Left lung (tissue), 10 donors: ENCODE data around the gene BBOX1. TPM values are rescaled to one million over a fixed set of nuclear protein-coding genes. Genes with fewer than 3 reads are reported as not detected.

Experiments
- ATAC-seq: fragments of 200-7000 bp; cut with Tn5 transposase; one replicate; pipeline ENCODE4 v1.9.1; 2020; ENCODE audit warnings: moderate library complexity
- DNase-seq, 4 donors: peaks; one replicate each; pipeline ENCODE4 v3.0.0-alpha.2; 2013 to 2020
- H3K27ac ChIP-seq, 2 donors: fragments of 200-600 bp; sonication (generic) in 1 of 2; one replicate each; pipeline versions ENCODE4 v1.5.0 to v1.8.0; 2020 to 2021
- H3K27me3 ChIP-seq, 2 donors: fragments of 200-600 bp; sonication (generic) in 1 of 2; one replicate each; pipeline versions ENCODE4 v1.5.0 to v1.8.0; 2020 to 2021
- H3K36me3 ChIP-seq, 2 donors: fragments of 200-600 bp; sonication (generic) in 1 of 2; one replicate each; pipeline versions ENCODE4 v1.5.0 to v1.8.0; 2020 to 2021
- H3K4me1 ChIP-seq, 2 donors: fragments of 200-600 bp; one replicate each; pipeline ENCODE4 v1.8.0; 2021
- H3K4me3 ChIP-seq, 2 donors: fragments of 200-600 bp; sonication (generic) in 1 of 2; one replicate each; pipeline versions ENCODE4 v1.5.0 to v1.8.0; 2020 to 2021; ENCODE audit warnings: mild to moderate bottlenecking in 1 of 2
- H3K9me3 ChIP-seq, 2 donors: fragments of 200-600 bp; sonication (generic) in 1 of 2; one replicate each; pipeline versions ENCODE4 v1.5.0 to v1.8.0; 2020 to 2021
- CTCF ChIP-seq, 2 donors: fragments of 200-600 bp; sonication (generic) in 1 of 2; IDR thresholded peaks; one replicate each; pipeline versions ENCODE4 v1.5.0 to v1.8.0; 2021; ENCODE audit warnings: antibody characterized with exemption in 2 of 2
- intact Hi-C, 2 donors: fragments of 100-400 bp; cut with DNase I; formaldehyde crosslinking; loops; one replicate each; pipeline versions ENCODE4 v1.11.2 to v1.14.2; 2022
- polyA plus RNA-seq, 6 donors: library from polyadenylated mRNA; unstranded; fragments of 120-200 nt; gene quantifications; one replicate each; pipeline ENCODE4 v1.2.1, GENCODE V29; 2013; ENCODE audit not compliant: insufficient read length in 6 of 6
- total RNA-seq, 2 donors: library from RNA; stranded (reverse); fragmentation: NEBNext Ultra II Directional; extraction: Animal tissue kit (Norgen Biotek cat#: 25700); gene quantifications; one replicate each; pipeline ENCODE4 v1.2.1, GENCODE V29; 2021
- donor health status: DM: no; HTN: yes; CAD: no.
- donor health status: DM: no; HTN: no; CAD: no.

Gene BBOX1
- total and polyA plus RNA-seq, 8 donors = 0.11 to 0.64 (median 0.36) TPM; not detected in 2

GRCh38 chr11:27083782-27084181, 43.2 kb downstream of the BBOX1 start:
- no peak for TF ChIP-seq CTCF (IDR thresholded peaks at IDR 0.05)
- intact Hi-C loops = no loop called here
- Histone ChIP-seq H3K4me1 (no peaks in the 10 kb centered on the region), H3K27me3 (no peaks in the 10 kb centered on the region), H3K36me3 (no peaks in the 10 kb centered on the region), H3K27ac (no peak overlapping the region), H3K9me3 (no peaks in the 10 kb centered on the region), H3K4me3 (no peak overlapping the region)
- no peak for DNase-seq
- no peak for ATAC-seq

GRCh38 chr11:27084518-27084917, 43.9 kb downstream of the BBOX1 start:
- DNase-seq (no peak), ATAC-seq (no peak)
- Histone ChIP-seq H3K4me1 (no peaks in the 10 kb centered on the region), H3K36me3 (no peaks in the 10 kb centered on the region), H3K9me3 (peaks cover 0 to 2% of the 10 kb centered on the region in 2 donors), H3K27ac (no peak overlapping the region), H3K27me3 (no peaks in the 10 kb centered on the region), H3K4me3 (no peak overlapping the region)
- no peak for TF ChIP-seq CTCF (IDR thresholded peaks at IDR 0.05)
- intact Hi-C loops = no loop called here

- Histone ChIP-seq H3K27ac (no peak overlapping the region), H3K36me3 (no peaks in the 10 kb centered on the region), H3K27me3 (no peaks in the 10 kb centered on the region), H3K4me3 (no peak overlapping the region), H3K4me1 (no peaks in the 10 kb centered on the region), H3K9me3 (peaks cover 0 to 7% of the 10 kb centered on the region in 2 donors)
- intact Hi-C loops = no loop called here
- TF ChIP-seq CTCF (IDR thresholded peaks at IDR 0.05) = no peak
- ATAC-seq (no peak), DNase-seq (no peak)
Measured at GRCh38 chr11:27085111-27085510, 44.5 kb downstream of the BBOX1 start.

GRCh38 chr11:27085605-27086004, 45.0 kb downstream of the BBOX1 start:
- no peaks in the 10 kb centered on the region for H3K27me3 ChIP-seq
- H3K9me3 ChIP-seq = peaks cover 0 to 12% of the 10 kb centered on the region in 2 donors
- DNase-seq (no peak), ATAC-seq (no peak)
- no peak overlapping the region for H3K4me3 ChIP-seq
- intact Hi-C loops = no loop called here
- no peaks in the 10 kb centered on the region for H3K4me1 ChIP-seq
- no peak overlapping the region for H3K27ac ChIP-seq
- TF ChIP-seq CTCF (IDR thresholded peaks at IDR 0.05) = no peak
- no peaks in the 10 kb centered on the region for H3K36me3 ChIP-seq

- H3K4me1 ChIP-seq = no peaks in the 10 kb centered on the region
- no peak overlapping the region for H3K4me3 ChIP-seq
- H3K27me3 ChIP-seq = no peaks in the 10 kb centered on the region
- TF ChIP-seq CTCF (IDR thresholded peaks at IDR 0.05) = no peak
- intact Hi-C loops = no loop called here
- no peak overlapping the region for H3K27ac ChIP-seq
- H3K9me3 ChIP-seq = peaks cover 0 to 19% of the 10 kb centered on the region in 2 donors
- DNase-seq = no peak
- H3K36me3 ChIP-seq = no peaks in the 10 kb centered on the region
- ATAC-seq = no peak
Measured at GRCh38 chr11:27087432-27087831, 46.8 kb downstream of the BBOX1 start.
